ENCODE data around the gene RAMP3. TPM values are rescaled to one million over a fixed set of nuclear protein-coding genes. Genes with fewer than 3 reads are reported as not detected.

Gene RAMP3
- total RNA-seq, 1 donor from 2014 or later, result 50.1 TPM

DNA sequence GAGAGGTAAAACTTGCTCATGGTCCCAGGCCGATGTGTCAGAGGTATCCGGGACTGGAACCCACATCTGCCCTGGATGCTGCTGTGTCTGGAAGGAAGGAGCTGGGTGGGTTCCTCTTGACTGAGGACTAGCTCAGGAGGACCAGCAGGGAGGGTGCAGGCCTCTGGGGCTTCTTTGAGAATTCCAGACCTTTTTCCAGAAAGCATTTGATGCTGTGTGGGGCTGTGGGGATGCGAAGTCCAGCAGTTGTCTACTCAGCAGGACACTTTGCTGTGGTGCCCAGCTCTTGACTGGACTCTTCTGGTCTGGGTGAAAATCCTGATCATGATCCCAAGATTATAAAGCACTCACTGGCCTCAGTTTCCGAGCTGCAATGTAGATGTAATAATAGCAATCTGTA lies 1.7 kb downstream of the RAMP3 start:
- no peaks in the 10 kb centered on the region for H3K36me3 ChIP-seq
- no peak for DNase-seq (ENCODE audit: extremely low spot score in 2 of 2)
- intact Hi-C loops (cut with DNase I), result loop anchor here (10.0 kb wide), 1 partner anchor 706 kb away; no protein-coding TSS in a partner anchor
- H3K27ac ChIP-seq, result no peak overlapping the region
- no peaks in the 10 kb centered on the region for H3K9me3 ChIP-seq
- TF ChIP-seq POLR2A (IDR thresholded peaks at IDR 0.05), result no peak
- TF ChIP-seq POLR2AphosphoS5 (IDR thresholded peaks at IDR 0.05; ENCODE audit: insufficient read depth in 1 of 2, low read depth in 1 of 2), result no peak
- TF ChIP-seq, protein P1, sequence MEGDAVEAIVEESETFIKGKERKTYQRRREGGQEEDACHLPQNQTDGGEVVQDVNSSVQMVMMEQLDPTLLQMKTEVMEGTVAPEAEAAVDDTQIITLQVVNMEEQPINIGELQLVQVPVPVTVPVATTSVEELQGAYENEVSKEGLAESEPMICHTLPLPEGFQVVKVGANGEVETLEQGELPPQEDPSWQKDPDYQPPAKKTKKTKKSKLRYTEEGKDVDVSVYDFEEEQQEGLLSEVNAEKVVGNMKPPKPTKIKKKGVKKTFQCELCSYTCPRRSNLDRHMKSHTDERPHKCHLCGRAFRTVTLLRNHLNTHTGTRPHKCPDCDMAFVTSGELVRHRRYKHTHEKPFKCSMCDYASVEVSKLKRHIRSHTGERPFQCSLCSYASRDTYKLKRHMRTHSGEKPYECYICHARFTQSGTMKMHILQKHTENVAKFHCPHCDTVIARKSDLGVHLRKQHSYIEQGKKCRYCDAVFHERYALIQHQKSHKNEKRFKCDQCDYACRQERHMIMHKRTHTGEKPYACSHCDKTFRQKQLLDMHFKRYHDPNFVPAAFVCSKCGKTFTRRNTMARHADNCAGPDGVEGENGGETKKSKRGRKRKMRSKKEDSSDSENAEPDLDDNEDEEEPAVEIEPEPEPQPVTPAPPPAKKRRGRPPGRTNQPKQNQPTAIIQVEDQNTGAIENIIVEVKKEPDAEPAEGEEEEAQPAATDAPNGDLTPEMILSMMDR (IDR thresholded peaks at IDR 0.05), result no peak
- peaks cover 9% of the 10 kb centered on the region for H3K27me3 ChIP-seq
- peak overlapping the region in 1 of 2 donors; percentile 42 for H3K4me3 ChIP-seq
- H3K4me1 ChIP-seq, result peaks cover 9% of the 10 kb centered on the region

- H3K27me3 ChIP-seq, result peaks cover 9% of the 10 kb centered on the region
- intact Hi-C loops (cut with DNase I), result no loop called here
- peaks cover 9% of the 10 kb centered on the region for H3K4me1 ChIP-seq
- no peak for DNase-seq (ENCODE audit: extremely low spot score in 2 of 2)
- H3K4me3 ChIP-seq, result no peak overlapping the region
- no peaks in the 10 kb centered on the region for H3K36me3 ChIP-seq
- no peak overlapping the region for H3K27ac ChIP-seq
- no peaks in the 10 kb centered on the region for H3K9me3 ChIP-seq
- TF ChIP-seq, protein P1 (IDR thresholded peaks at IDR 0.05), result no peak
- TF ChIP-seq POLR2A (IDR thresholded peaks at IDR 0.05) (no peak), POLR2AphosphoS5 (IDR thresholded peaks at IDR 0.05; ENCODE audit: insufficient read depth in 1 of 2, low read depth in 1 of 2) (no peak)
These were observed 2.9 kb downstream of the RAMP3 start for GRCh38 chr7:45160417-45160881.

DNA sequence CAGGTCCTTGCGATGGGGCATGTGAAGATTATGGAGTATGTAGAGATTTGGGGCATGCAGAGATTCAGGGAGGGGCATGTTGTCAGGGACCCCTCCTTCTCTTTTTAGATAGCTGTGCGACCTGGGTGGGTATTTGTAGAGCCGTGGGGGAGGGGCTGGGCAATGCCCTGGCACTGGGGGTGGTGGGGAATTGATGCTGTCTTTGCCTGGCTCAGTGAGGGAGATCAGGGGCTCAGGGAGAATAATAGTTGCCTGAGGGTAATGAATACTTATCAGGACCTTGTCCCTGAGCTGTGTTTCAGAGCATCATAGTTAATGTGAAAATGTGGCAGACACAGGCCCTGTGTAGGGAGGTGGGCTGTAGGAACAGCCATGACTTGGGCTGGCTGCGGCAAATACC lies 3.5 kb downstream of the RAMP3 start:
- Histone ChIP-seq H3K4me1 (peaks cover 9% of the 10 kb centered on the region), H3K36me3 (no peaks in the 10 kb centered on the region), H3K27me3 (peaks cover 9% of the 10 kb centered on the region), H3K9me3 (no peaks in the 10 kb centered on the region), H3K4me3 (no peak overlapping the region), H3K27ac (no peak overlapping the region)
- intact Hi-C loops (cut with DNase I), result no loop called here
- DNase-seq (ENCODE audit: extremely low spot score in 2 of 2), result no peak
- no peak for TF ChIP-seq POLR2A (IDR thresholded peaks at IDR 0.05)

- no peak for DNase-seq (ENCODE audit: extremely low spot score in 2 of 2)
- Histone ChIP-seq H3K9me3 (no peaks in the 10 kb centered on the region), H3K4me3 (no peak overlapping the region), H3K4me1 (peaks cover 9% of the 10 kb centered on the region), H3K27me3 (peaks cover 9% of the 10 kb centered on the region), H3K27ac (no peak overlapping the region), H3K36me3 (no peaks in the 10 kb centered on the region)
- intact Hi-C loops (cut with DNase I), result no loop called here
- TF ChIP-seq, protein P1 (IDR thresholded peaks at IDR 0.05), result no peak
- TF ChIP-seq POLR2AphosphoS5 (IDR thresholded peaks at IDR 0.05; ENCODE audit: insufficient read depth in 1 of 2, low read depth in 1 of 2) (no peak), POLR2A (IDR thresholded peaks at IDR 0.05) (no peak)
These were observed 4.3 kb downstream of the RAMP3 start for GRCh38 chr7:45161842-45162241.

- TF ChIP-seq POLR2AphosphoS5 (IDR thresholded peaks at IDR 0.05; ENCODE audit: insufficient read depth in 1 of 2, low read depth in 1 of 2) (no peak), POLR2A (IDR thresholded peaks at IDR 0.05) (no peak)
- TF ChIP-seq, protein P1 (IDR thresholded peaks at IDR 0.05), result no peak
- intact Hi-C loops (cut with DNase I), result no loop called here
- Histone ChIP-seq H3K27me3 (peaks cover 8% of the 10 kb centered on the region), H3K4me3 (no peak overlapping the region), H3K36me3 (no peaks in the 10 kb centered on the region), H3K27ac (no peak overlapping the region), H3K4me1 (peaks cover 5% of the 10 kb centered on the region), H3K9me3 (no peaks in the 10 kb centered on the region)
- DNase-seq (ENCODE audit: extremely low spot score in 2 of 2), result no peak
These were observed 4.8 kb downstream of the RAMP3 start for GRCh38 chr7:45162311-45162845.

Measured in vagina (tissue), 2 donors.